H1 (cell line): Measurements from ENCODE around the gene SUPT20HL1. TPM values are rescaled to one million over a fixed set of nuclear protein-coding genes. Genes with fewer than 3 reads are reported as not detected.

ENCODE experiments used
- ASH2L ChIP-seq: fragments of 200-600, 300-600 bp; sonication (generic); IDR thresholded peaks from one replicate; pipeline ENCODE4 v1.7.1; 2017; ENCODE audit warnings: low read length
- BRCA1 ChIP-seq: IDR thresholded peaks from 2 replicates; pipeline ENCODE4 v1.6.1; 2012; ENCODE audit warnings: low read depth, low read length, improper control_type of control experiment
- CHD1 ChIP-seq: IDR thresholded peaks from 2 replicates; pipeline ENCODE4 v1.6.1; 2012; ENCODE audit warnings: low read depth, low read length, improper control_type of control experiment
- CREB1 ChIP-seq: IDR thresholded peaks from 2 replicates; pipeline ENCODE4 v1.6.1; 2012; ENCODE audit warnings: inconsistent platforms
- KDM1A ChIP-seq: fragments of 200-600, 300-600 bp; sonication (generic); IDR thresholded peaks from 2 replicates; pipeline ENCODE4 v1.7.1; 2016; ENCODE audit warnings: mild to moderate bottlenecking, low read length, borderline replicate concordance
- SAP30 ChIP-seq: fragments of 300-600 bp; sonication (generic); IDR thresholded peaks from 2 replicates; pipeline ENCODE4 v1.7.1; 2012; ENCODE audit warnings: low read length, moderate library complexity, mild to moderate bottlenecking, inconsistent platforms; ENCODE audit not compliant: insufficient read depth, insufficient replicate concordance
- SIRT6 ChIP-seq: IDR thresholded peaks from one replicate; pipeline ENCODE4 v1.7.1; 2012; ENCODE audit warnings: low read length, inconsistent platforms
- SP1 ChIP-seq: IDR thresholded peaks from 2 replicates; pipeline ENCODE4 v1.6.1; 2011; ENCODE audit warnings: low read depth, low read length
- TAF7 ChIP-seq: optimal IDR thresholded peaks from 2 replicates; pipeline ENCODE3; 2011; ENCODE audit warnings: low read depth, mild to moderate bottlenecking, inconsistent platforms, low read length, moderate library complexity, borderline replicate concordance
- polyA plus RNA-seq, 7 experiments: library from polyadenylated mRNA; depleted of rRNA in 3 of 7; stranded (reverse) in 5 of 7; unstranded in 2 of 7; fragments of >200 nt in 5 of 7; fragments of 200-250 nt in 2 of 7; gene quantifications; 1 replicate in 5 of 7; 2 replicates in 1 of 7; 4 replicates in 1 of 7; pipeline versions ENCODE4 v1.2.1 to v1.2.3, GENCODE V29; 2011 to 2013; ENCODE audit warnings: missing spikeins in 2 of 7, mixed read lengths in 2 of 7
- total RNA-seq: library from RNA; stranded (reverse); fragmentation: NEBNext Ultra II Directional; extraction: Animal tissue kit (Norgen Biotek cat#: 25700); gene quantifications from 2 replicates; pipeline ENCODE4 v1.2.1, GENCODE V29; 2021
- TF ChIP-seq, protein P1 (sequence below): fragments of 300-600 bp; sonication (generic); IDR thresholded peaks from 2 replicates; pipeline ENCODE4 v1.7.1; 2012; ENCODE audit warnings: low read length, moderate library complexity, mild to moderate bottlenecking, inconsistent platforms; ENCODE audit not compliant: insufficient replicate concordance
- TF ChIP-seq, protein P2 (sequence below): IDR thresholded peaks from 2 replicates; pipeline ENCODE4 v1.6.1; 2012; ENCODE audit warnings: low read length, inconsistent platforms

Gene SUPT20HL1
- total and polyA plus RNA-seq, 2 of the 8 experiments (the other 6 are each of a cell fraction or from before 2014, with no cell fraction given): not detected

DNA sequence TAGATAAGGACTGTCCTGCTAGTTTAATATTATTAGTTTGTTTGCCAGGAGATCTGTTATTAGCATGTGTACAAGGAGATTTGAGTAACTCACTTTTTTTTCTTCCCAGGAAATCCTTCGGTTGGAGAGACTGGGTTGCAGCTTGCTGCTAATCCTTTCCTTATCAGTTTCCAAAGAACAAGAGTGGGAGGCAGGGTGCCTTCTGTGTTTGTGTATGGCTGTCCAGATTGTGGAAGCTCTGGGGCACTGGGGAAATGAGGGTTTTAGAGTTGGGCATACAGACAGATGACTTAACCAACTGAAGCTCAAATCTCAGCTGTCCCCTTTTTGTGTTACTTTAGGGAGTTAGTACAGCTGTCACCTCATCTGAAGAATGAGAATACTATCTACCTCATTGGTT, 12.6 kb upstream of the SUPT20HL1 start (continued):
- TF ChIP-seq, protein P1, sequence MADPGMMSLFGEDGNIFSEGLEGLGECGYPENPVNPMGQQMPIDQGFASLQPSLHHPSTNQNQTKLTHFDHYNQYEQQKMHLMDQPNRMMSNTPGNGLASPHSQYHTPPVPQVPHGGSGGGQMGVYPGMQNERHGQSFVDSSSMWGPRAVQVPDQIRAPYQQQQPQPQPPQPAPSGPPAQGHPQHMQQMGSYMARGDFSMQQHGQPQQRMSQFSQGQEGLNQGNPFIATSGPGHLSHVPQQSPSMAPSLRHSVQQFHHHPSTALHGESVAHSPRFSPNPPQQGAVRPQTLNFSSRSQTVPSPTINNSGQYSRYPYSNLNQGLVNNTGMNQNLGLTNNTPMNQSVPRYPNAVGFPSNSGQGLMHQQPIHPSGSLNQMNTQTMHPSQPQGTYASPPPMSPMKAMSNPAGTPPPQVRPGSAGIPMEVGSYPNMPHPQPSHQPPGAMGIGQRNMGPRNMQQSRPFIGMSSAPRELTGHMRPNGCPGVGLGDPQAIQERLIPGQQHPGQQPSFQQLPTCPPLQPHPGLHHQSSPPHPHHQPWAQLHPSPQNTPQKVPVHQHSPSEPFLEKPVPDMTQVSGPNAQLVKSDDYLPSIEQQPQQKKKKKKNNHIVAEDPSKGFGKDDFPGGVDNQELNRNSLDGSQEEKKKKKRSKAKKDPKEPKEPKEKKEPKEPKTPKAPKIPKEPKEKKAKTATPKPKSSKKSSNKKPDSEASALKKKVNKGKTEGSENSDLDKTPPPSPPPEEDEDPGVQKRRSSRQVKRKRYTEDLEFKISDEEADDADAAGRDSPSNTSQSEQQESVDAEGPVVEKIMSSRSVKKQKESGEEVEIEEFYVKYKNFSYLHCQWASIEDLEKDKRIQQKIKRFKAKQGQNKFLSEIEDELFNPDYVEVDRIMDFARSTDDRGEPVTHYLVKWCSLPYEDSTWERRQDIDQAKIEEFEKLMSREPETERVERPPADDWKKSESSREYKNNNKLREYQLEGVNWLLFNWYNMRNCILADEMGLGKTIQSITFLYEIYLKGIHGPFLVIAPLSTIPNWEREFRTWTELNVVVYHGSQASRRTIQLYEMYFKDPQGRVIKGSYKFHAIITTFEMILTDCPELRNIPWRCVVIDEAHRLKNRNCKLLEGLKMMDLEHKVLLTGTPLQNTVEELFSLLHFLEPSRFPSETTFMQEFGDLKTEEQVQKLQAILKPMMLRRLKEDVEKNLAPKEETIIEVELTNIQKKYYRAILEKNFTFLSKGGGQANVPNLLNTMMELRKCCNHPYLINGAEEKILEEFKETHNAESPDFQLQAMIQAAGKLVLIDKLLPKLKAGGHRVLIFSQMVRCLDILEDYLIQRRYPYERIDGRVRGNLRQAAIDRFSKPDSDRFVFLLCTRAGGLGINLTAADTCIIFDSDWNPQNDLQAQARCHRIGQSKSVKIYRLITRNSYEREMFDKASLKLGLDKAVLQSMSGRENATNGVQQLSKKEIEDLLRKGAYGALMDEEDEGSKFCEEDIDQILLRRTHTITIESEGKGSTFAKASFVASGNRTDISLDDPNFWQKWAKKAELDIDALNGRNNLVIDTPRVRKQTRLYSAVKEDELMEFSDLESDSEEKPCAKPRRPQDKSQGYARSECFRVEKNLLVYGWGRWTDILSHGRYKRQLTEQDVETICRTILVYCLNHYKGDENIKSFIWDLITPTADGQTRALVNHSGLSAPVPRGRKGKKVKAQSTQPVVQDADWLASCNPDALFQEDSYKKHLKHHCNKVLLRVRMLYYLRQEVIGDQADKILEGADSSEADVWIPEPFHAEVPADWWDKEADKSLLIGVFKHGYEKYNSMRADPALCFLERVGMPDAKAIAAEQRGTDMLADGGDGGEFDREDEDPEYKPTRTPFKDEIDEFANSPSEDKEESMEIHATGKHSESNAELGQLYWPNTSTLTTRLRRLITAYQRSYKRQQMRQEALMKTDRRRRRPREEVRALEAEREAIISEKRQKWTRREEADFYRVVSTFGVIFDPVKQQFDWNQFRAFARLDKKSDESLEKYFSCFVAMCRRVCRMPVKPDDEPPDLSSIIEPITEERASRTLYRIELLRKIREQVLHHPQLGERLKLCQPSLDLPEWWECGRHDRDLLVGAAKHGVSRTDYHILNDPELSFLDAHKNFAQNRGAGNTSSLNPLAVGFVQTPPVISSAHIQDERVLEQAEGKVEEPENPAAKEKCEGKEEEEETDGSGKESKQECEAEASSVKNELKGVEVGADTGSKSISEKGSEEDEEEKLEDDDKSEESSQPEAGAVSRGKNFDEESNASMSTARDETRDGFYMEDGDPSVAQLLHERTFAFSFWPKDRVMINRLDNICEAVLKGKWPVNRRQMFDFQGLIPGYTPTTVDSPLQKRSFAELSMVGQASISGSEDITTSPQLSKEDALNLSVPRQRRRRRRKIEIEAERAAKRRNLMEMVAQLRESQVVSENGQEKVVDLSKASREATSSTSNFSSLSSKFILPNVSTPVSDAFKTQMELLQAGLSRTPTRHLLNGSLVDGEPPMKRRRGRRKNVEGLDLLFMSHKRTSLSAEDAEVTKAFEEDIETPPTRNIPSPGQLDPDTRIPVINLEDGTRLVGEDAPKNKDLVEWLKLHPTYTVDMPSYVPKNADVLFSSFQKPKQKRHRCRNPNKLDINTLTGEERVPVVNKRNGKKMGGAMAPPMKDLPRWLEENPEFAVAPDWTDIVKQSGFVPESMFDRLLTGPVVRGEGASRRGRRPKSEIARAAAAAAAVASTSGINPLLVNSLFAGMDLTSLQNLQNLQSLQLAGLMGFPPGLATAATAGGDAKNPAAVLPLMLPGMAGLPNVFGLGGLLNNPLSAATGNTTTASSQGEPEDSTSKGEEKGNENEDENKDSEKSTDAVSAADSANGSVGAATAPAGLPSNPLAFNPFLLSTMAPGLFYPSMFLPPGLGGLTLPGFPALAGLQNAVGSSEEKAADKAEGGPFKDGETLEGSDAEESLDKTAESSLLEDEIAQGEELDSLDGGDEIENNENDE: no peak
- TF ChIP-seq TAF7 (no peak), ASH2L (no peak), SAP30 (no peak), CHD1 (no peak), SP1 (no peak), SIRT6 (no peak), CREB1 (no peak), KDM1A (no peak), BRCA1 (no peak)
- TF ChIP-seq, protein P2, sequence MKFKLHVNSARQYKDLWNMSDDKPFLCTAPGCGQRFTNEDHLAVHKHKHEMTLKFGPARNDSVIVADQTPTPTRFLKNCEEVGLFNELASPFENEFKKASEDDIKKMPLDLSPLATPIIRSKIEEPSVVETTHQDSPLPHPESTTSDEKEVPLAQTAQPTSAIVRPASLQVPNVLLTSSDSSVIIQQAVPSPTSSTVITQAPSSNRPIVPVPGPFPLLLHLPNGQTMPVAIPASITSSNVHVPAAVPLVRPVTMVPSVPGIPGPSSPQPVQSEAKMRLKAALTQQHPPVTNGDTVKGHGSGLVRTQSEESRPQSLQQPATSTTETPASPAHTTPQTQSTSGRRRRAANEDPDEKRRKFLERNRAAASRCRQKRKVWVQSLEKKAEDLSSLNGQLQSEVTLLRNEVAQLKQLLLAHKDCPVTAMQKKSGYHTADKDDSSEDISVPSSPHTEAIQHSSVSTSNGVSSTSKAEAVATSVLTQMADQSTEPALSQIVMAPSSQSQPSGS: no peak
- TF ChIP-seq, all 59 proteins: peak for 0
